ENCODE measurements around the gene CDC14A. TPM values are rescaled to one million over a fixed set of nuclear protein-coding genes. Genes with fewer than 3 reads are reported as not detected.

Gene CDC14A
- polyA plus RNA-seq, 4 donors, result 13.7 to 32.3 (median 30.1) TPM

DNA sequence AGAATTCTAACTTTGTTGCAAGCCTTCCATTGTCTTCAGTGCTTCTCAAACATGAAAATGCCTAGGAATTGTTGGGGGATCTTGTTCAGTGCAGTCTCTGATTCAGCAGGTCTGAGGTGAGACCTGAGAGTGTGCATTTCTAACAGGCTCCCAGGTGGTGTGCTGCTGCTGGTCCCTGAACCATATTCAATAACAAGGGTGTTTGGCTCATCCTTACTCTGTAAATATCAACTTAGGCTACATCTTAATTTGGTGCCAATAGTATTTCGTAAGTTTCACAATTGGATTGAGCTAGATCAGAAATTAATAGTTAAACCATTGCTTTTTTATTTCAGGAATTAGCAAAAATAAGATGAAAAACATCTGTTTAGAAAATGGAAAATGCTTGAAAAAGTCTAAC lies 126.5 kb downstream of the CDC14A start:
- DNase-seq (ENCODE audit: low read depth in 4 of 4, low spot score in 3 of 4), result no peak

DNA sequence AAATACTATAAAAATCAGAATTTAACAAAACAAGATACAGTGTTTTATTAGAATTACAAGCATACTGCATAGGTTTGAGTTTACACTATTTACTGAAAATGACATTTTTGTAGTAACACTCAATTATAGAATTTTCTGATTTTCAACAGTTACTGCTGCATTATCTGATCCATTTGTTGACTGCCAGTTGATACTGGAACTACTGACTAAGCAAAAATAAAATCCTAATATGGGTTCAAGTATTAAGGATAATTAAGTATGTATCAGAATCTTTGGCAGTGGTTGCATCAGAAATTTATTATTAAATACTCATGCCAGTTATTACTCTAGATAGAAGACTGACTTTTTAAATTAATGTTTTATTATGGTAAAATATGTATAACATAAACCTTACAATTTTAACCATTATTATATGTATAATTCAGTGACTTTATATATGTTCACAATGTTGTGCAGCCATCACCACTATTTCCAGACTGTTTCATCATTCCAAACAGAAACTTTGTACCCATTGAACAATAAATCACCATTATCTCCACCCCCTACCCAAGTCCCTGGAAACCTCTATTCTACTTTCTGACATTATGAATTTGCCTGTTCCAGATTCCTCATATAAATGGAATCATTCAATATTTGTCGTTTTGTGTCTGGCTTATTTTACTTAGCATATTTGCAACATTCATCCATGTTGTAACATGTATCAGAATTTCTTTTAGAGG lies 127.5 kb downstream of the CDC14A start:
- DNase-seq (ENCODE audit: low read depth in 4 of 4, low spot score in 3 of 4), result no peak

DNA sequence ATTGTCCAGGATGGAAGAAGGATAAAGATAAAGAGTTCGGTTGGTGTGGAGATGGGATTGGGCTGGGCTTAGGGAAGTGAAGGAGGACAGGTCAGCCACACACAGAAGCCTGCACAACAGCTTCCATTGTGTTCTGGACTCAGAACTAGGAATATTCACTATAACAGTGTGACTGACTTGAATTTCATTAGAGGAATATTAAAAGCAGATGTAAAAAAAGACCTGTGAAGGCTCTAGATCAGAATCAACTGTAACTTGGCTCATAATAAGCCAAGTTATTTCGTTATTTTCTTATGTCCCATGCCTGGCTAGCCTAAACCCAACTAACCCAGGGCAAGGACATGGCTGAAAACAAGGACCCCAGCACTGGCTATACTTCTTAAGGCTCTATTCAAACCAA lies 129.0 kb downstream of the CDC14A start:
- no peak for DNase-seq (ENCODE audit: low read depth in 4 of 4, low spot score in 3 of 4)

DNA sequence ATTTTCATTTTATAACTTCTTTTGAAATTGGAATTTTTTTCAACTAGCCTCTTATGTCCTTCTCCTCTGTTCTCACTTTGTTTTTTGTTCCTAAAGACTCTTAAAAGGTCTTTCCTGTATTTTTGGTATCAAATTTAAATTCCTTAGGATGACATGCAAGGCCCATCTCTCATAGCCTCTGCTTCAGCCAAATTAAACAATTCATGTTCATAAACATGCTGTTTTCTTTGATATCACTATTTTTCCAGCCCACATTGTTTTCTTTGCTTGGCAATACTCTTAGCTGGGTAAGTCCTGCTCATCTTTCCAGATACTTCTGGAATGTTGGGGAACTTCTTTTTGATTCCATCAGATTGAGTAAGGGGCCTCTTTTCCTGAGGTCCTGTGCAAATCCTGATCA lies 129.9 kb downstream of the CDC14A start:
- DNase-seq (ENCODE audit: low read depth in 4 of 4, low spot score in 3 of 4), result no peak

DNA sequence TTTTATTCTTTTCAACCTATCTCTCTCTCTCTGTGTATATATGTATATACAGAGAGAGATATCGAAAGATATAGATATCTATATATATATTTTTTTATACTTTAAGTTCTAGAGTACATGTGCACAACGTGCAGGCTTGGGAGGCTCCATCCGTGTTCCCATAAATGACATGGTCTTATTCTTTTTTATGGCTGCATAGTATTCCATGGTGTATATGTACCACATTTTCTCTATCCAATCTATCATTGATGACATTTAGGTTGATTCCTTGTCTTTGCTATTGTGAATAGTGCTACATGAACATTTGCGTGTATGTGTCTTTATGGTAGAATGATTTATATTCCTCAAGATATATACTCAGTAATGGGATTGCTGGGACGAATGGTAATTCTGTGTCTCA lies 130.4 kb downstream of the CDC14A start:
- no peak for DNase-seq (ENCODE audit: low read depth in 4 of 4, low spot score in 3 of 4)

DNA sequence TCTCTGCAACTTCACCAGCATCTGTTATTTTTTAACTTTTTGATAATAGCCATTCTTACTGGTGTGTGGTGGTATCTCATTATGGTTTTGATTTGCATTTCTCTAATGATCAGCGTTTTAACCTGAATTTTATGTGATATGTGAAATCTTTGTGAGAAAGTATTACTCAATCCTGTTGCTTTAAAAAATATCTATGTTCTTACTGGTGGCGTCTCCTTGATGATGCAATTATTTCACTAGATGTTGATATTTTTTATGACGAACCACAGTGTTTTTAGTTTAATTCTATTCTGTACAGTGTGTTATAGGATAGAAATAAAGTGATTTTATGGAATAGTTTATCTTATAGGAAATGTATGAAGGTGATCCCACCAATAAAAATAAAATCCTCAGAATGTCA lies 130.9 kb downstream of the CDC14A start:
- DNase-seq (ENCODE audit: low read depth in 4 of 4, low spot score in 3 of 4), result no peak

DNA sequence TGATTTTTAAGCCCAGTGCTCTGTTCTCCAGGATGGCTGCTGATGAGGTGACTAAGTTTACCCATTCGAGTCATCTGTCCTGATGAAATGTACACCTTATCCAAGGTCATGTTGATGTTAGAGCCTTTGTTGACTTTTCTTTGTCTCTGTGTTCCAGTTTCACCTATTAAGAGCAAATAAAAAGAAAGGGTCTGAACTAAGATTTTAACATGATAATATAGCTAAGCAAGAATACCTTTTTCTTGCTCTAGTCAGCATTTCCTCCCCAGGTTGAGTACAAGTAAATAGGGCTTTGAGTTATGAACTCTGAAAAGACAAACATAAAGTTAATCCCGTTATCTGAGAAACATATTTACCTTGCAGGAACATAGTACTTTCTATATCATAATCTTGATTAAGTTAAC lies 133.6 kb downstream of the CDC14A start:
- no peak for DNase-seq (ENCODE audit: low read depth in 4 of 4, low spot score in 3 of 4)

DNA sequence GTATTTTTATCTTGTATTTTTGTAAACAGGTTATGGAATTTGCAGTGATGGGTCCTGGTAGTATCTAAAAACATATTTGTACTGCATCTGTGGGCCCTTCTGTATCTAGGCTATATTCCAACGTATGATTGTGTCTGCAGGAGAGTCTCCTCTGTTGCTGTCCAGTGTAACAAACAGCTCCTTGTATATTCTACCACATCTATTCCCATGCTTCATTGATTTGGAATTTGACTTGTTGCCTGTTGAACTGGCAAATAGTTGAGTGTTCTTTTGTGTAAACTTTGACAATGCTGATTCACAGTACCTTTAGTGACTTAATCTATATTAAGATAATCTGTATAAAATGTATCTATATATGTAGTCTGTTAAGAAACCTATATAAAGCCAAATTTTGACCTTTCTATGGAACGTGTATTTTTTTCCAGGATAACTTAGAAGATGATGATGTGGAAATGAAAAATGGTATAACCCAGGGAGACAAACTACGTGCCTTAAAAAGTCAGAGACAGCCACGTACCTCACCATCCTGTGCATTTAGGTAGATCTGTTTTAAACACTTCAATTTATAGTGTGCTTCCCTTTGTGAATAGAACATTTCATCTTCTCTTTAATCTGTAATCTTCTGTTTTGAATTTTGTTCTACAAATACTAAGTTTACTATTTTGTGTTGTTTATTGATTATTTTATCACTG lies 142.2 kb downstream of the CDC14A start:
- DNase-seq (ENCODE audit: low read depth in 4 of 4, low spot score in 3 of 4), result no peak

DNA sequence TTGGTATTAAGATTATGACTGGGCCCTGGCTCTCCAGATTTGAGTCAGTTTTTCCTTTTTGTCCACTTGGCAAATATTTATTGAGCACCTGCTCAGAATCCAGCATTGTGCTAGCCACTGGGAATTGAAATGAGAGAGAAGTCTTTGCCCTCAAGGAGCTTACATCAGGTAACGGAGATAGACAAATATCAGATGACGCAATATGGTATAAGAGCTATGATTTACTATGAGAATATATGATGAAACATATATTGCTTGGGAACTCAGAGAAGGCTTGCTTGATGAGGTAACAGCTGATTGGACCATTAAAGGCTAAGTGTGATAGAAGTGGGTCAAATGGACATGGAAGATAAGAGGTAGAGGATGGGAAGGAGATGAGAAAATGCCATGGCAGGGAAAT lies 144.6 kb downstream of the CDC14A start:
- DNase-seq (ENCODE audit: low read depth in 4 of 4, low spot score in 3 of 4), result no peak

DNA sequence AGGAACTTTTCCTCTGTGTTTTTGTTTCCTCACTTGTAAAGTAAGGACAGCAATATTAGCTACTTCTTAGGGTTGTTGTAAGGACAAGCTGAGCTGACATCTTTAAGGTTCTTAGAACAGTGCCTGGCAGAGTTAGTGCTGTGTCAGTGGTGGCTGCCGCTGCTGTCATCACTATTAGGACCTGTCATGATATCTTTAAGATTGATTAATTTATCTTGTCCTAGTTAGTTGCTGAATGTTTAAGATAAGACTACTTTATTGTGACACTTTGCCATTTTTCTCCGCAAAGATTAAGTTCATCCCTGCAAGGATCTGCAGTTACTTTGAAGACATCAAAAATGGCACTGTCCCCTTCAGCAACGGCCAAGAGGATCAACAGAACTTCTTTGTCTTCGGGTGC lies 145.5 kb downstream of the CDC14A start:
- DNase-seq (ENCODE audit: low read depth in 4 of 4, low spot score in 3 of 4), result no peak

DNA sequence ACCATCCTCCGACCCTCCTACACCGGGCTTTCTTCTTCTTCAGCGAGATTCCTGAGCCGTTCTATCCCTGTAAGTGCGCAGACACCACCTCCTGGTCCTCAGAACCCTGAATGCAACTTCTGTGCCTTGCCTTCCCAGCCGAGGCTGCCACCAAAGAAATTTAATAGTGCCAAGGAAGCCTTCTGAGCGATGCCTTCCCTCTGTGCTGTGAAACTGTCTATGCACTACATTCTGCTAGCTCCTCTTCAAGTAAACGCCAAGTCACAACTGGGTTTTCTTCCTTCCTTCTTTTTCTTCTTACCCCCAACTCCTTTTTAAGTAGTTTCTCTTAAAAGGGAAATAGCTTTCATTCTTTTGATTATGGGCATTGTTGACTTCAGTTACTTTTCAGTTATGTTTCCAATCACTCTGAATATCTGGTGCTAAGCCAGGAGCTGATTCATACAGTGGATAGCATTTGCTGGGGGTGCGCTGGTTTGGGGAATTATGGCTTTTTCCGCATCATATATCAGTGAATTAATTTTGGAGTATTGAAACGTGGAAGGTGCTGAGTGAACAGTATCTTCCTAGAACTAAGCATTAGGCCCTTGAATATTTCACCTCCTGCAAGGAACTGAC lies 147.0 kb downstream of the CDC14A start:
- no peak for DNase-seq (ENCODE audit: low read depth in 4 of 4, low spot score in 3 of 4)

DNA sequence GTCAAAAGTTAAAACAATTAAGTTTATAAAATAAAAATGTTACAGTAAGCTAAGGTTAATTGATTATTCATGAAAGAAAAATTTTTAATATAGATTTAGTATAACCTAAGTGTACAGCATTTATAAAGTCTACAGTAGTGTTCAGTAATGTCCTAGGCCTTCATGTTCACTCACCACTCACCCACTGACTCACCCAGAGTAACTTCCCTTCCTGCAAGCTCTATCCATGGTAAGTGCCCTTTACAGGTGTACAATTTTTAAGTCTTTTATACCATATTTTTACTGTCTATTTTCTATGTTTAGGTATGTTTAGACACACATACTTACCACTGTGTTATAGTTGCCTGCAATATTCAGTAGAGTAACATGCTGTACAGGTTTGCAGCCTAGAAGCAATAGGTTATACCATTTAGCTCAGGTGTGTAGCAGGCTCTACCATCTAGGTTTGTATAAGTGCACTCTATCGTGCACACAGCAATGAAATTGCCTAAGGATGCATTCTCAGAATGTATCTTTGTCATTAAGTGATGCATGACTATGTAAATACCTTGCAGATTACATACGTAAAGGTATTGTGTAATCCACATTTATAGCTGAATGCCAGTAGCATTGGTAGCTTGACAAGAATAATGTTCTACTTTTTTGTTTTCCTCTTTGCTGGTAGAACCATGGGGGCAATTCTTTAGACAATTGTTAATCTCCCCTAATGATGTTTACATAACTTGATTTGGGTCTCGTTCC lies 149.9 kb downstream of the CDC14A start:
- DNase-seq (ENCODE audit: low read depth in 4 of 4, low spot score in 3 of 4), result no peak

DNA sequence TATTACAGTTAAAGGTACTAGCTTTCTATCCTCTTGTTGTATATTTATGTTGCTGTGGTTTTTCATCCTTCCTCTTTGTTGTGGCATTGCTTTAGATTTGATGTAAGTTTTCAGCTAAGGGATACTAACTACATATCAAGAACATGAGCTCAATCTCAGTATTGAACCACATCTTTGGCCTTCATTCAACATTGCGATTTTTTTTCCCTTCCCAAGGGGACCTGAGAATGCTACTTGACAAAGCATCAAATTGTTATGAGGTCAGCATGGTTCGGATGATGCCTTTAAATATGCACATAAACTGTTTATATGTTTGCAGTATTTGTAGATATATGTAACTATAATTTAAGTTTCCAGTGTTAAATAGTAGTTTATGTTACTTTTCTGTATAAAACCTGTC lies 153.9 kb downstream of the CDC14A start:
- no peak for DNase-seq (ENCODE audit: low read depth in 4 of 4, low spot score in 3 of 4)

DNA sequence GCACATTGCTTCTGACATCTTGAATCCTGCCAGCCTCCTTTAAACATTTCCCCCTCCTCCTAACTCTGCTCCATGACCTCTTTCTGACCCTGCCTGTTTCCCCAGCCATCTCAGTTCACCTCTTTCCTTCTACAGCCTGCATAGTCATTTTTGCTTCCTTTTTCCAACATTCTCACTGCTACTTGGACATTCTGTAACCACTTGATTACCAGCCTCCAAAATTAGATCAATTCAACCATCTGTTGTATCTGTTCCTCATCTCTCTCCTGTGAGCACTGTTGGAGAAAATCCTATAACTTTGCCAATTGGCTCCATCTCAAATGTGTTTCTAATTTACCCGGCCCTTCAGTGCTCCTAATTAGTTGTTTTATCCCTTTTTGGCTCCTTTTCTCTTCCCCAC lies 158.1 kb downstream of the CDC14A start:
- no peak for DNase-seq (ENCODE audit: low read depth in 4 of 4, low spot score in 3 of 4)

DNA sequence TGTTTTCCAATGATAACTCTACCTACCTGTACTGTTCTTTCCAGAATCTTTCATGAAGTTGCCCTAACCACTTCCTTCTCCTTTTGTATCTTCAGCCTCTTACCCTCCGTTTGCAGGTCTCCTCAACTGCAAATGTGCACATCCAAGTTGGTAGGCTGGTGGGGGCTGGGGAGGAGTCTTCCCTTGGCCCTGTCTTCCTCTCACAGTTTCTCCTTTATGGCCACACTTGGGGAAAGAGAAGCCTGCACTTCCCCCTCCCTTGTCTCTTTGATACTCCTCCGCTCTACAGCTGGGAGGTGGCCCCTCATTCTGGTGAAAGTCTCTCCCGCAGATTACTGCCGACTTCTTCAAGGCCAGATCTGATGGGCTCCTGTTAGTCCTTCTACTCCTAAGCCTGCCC lies 158.8 kb downstream of the CDC14A start:
- DNase-seq (ENCODE audit: low read depth in 4 of 4, low spot score in 3 of 4), result no peak

DNA sequence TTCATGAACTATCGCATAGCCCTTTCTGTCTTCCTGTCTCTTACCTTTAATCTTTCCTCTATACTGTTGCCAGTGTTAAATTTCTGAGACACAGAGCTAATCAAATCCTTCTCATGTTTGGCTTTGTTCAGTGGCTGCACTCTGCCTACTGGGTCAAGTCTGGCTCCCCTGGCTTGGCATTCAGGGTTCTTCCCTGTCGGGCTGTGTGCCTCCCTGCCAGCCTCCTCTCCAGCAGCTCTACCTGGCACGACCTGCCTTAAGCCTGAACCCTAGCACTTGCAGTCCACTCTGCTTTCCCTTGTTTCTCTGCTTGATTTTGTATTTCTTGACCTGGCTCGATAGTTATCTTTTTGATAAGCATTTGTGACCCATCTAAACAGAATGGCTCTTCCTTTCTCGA lies 159.5 kb downstream of the CDC14A start:
- DNase-seq (ENCODE audit: low read depth in 4 of 4, low spot score in 3 of 4), result no peak

DNA sequence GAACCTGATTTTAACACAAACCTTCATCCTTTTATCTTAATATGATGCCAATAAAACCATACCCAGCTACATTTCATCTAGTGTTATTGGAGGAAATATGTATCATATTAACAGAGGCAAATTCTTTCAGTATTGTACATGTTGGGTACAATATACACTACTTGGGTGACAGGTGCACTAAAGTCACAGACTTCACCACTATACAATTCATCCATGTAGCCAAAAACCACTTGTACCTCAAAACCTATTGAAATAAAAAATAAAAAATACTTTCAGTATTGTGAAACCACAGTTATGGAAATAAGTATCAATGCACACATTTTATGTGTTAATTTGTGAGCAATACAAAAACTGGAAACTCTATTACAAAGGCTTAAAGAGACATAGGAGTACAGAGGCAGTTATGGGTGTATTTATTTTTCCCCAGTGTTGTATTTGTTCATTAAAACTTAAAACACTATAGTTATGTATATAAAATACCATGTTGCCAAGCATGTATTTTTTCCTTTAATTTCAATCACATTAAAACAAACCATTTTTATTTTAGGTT lies 160.6 kb downstream of the CDC14A start:
- no peak for DNase-seq (ENCODE audit: low read depth in 4 of 4, low spot score in 3 of 4)

DNA sequence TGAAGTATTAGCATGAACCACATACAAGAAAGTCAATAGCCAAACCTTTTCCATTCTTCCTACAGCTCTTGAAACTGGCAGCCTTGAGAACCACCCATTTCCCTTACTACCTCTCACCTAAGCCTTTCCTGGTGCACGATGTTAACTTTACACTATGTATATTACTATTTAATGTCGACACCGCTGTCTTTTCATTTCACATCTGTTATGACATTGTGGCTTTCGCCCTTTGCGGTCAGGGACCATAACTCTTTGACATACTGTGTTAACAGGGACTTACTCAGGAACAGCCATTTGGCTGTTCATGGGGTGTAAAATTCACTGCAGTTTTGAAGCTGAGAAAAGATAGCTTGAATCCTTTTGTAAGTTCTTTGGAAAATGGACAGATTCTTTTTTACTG lies 164.6 kb downstream of the CDC14A start:
- DNase-seq (ENCODE audit: low read depth in 4 of 4, low spot score in 3 of 4), result no peak

DNA sequence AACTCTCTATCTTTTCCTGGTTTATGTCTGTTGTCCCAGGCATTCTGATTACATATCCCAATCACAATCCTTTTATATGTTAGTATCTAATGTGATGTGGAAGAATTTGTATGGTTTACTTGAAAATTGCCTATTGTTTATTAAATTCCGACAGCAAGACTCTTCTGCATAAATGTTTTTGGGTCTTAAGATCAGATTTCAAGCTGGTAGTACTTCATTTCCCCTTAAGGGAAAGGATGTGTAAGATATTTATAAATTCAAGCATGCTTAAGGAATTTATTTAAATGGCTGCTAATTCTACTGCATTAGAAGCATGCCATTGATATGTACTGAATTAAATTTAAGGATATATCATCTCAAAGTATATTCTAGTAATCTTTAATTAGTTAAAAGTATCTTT lies 165.2 kb downstream of the CDC14A start:
- DNase-seq (ENCODE audit: low read depth in 4 of 4, low spot score in 3 of 4), result no peak

DNA sequence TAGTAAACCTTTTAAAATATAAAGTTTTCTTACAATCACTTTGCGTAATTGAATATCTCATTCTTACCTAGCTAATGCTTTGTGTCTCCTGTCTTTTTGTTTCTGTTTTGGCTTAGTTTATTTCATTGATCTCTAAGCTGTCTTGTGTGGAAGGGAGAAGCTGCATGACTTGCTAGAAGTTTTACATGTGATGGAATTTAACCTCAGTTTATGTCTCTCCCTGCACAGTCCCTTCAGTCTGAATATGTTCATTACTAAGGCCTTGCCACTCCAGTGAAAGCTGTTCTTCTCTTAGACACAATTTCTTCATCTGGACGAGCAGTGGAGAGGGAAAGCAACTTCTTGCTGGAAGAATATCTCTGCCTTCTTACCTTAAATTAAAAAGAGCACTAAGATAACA lies 165.7 kb downstream of the CDC14A start:
- no peak for DNase-seq (ENCODE audit: low read depth in 4 of 4, low spot score in 3 of 4)

DNA sequence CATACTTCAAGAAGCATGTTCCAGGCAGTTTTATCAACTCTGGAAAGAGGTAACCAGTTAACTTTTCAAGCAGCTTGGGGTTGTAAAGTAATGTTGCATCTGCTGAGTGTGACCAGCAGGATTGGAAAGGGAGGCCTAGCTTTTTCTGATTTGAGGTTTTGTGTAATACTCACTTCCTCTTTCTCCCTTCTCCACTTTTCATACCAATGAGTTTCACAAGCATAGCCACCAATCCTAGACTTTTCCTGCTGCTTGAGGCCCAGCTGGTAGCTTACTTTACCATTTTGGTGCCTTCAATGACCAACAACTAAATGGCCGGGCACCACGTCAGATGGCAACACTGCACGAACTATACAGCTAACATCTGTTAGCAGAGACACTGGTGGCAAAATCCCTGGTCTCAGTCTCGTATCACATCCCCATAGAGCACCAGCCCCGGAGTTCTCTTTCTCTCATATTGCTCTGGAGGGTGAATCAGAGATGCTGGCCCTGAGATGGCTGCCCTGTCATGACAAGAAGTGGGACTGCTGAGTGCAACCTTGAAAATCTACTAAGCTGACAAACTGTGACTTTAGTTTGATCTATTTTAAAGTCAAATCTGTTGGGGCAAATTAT lies 170.8 kb downstream of the CDC14A start:
- no peak for DNase-seq (ENCODE audit: low read depth in 4 of 4, low spot score in 3 of 4)

All from left renal pelvis (tissue), 4 donors.